HepG2 (cell line): Measurements from ENCODE around the gene GPS1. TPM values are rescaled to one million over a fixed set of nuclear protein-coding genes. Genes with fewer than 3 reads are reported as not detected.

ENCODE experiments used
- ARNT2 ChIP-seq: sonication (generic); formaldehyde crosslinking; IDR thresholded peaks from 2 replicates; pipeline ENCODE4 v1.8.0; 2022; ENCODE audit warnings: mild to moderate bottlenecking, low read depth, missing genetic modification reagents, moderate library complexity
- ATM ChIP-seq: fragments of 450-650 bp; IDR thresholded peaks from 2 replicates; pipeline ENCODE4 v1.7.1; 2017; ENCODE audit warnings: mild to moderate bottlenecking, borderline replicate concordance
- CENPX ChIP-seq: sonication (generic); formaldehyde crosslinking; IDR thresholded peaks from 2 replicates; pipeline ENCODE4 v1.9.0; 2021; ENCODE audit warnings: mild to moderate bottlenecking, missing genetic modification reagents, moderate library complexity
- CHD2 ChIP-seq: IDR thresholded peaks from 2 replicates; pipeline ENCODE4 v1.6.1; 2011; ENCODE audit warnings: low read depth, low read length, improper control_type of control experiment
- FLYWCH1 ChIP-seq: sonication (generic); formaldehyde crosslinking; IDR thresholded peaks from 2 replicates; pipeline ENCODE4 v1.8.1; 2023; ENCODE audit warnings: mild to moderate bottlenecking, missing genetic modification reagents
- KLF16 ChIP-seq, 2 experiments: sonication (generic) in 1 of 2; formaldehyde crosslinking in 1 of 2; IDR thresholded peaks; 2 replicates each; pipeline versions ENCODE4 v1.6.1 to v1.8.0; 2016 to 2023; ENCODE audit warnings: missing genetic modification reagents in 2 of 2, missing compliant biosample characterization in 1 of 2
- LBX2 ChIP-seq: sonication (generic); formaldehyde crosslinking; IDR thresholded peaks from 2 replicates; pipeline ENCODE4 v1.5.0; 2020; ENCODE audit warnings: missing genetic modification reagents, mild to moderate bottlenecking, borderline replicate concordance
- MLXIP ChIP-seq: sonication (generic); formaldehyde crosslinking; IDR thresholded peaks from 2 replicates; pipeline ENCODE4 v1.9.0; 2021; ENCODE audit warnings: missing genetic modification reagents, borderline replicate concordance
- PBX3 ChIP-seq: sonication (generic); formaldehyde crosslinking; IDR thresholded peaks from 2 replicates; pipeline ENCODE4 v1.8.1; 2023; ENCODE audit warnings: missing genetic modification reagents, inconsistent platforms, borderline replicate concordance
- PRMT3 ChIP-seq: sonication (generic); formaldehyde crosslinking; IDR thresholded peaks from 2 replicates; pipeline ENCODE4 v1.8.1; 2022; ENCODE audit warnings: low read depth, mild to moderate bottlenecking, moderate library complexity, missing genetic modification reagents, borderline replicate concordance
- SATB2 ChIP-seq: sonication (generic); formaldehyde crosslinking; IDR thresholded peaks from 2 replicates; pipeline ENCODE4 v1.5.0; 2020; ENCODE audit warnings: missing genetic modification reagents
- SPEN ChIP-seq: sonication (generic); formaldehyde crosslinking; IDR thresholded peaks from 2 replicates; pipeline ENCODE4 v1.5.1; 2020; ENCODE audit warnings: low read depth, mild to moderate bottlenecking, missing genetic modification reagents
- ZNF142 ChIP-seq: sonication (generic); formaldehyde crosslinking; IDR thresholded peaks from 2 replicates; pipeline ENCODE4 v1.4.0; 2020; ENCODE audit warnings: missing genetic modification reagents
- ZNF331 ChIP-seq: sonication (generic); formaldehyde crosslinking; IDR thresholded peaks from 2 replicates; pipeline ENCODE4 v1.4.0; 2020; ENCODE audit warnings: missing genetic modification reagents
- ZNF546 ChIP-seq: sonication (generic); formaldehyde crosslinking; conservative IDR thresholded peaks from 2 replicates; pipeline ENCODE4 v1.8.1; 2023; ENCODE audit warnings: mild to moderate bottlenecking, missing genetic modification reagents
- ZNF740 ChIP-seq: sonication (generic); formaldehyde crosslinking; IDR thresholded peaks from 2 replicates; pipeline ENCODE4 v1.4.0; 2020; ENCODE audit warnings: missing genetic modification reagents
- ZNF761 ChIP-seq: sonication (generic); formaldehyde crosslinking; conservative IDR thresholded peaks from 2 replicates; pipeline ENCODE4 v1.4.0; 2020; ENCODE audit warnings: mild to moderate bottlenecking, missing genetic modification reagents
- polyA plus RNA-seq, 8 experiments: library from polyadenylated mRNA; depleted of rRNA in 3 of 8; stranded (reverse) in 7 of 8; unstranded in 1 of 8; fragments of >200 nt; fragmentation: Illumina TruSeq in 4 of 8; extraction: Trizol in 4 of 8; gene quantifications; 2 replicates each; pipeline versions ENCODE4 v1.2.1 to v1.2.3, GENCODE V29; 2011 to 2016; ENCODE audit warnings: low read depth in 4 of 8, missing spikeins in 1 of 8, mixed read lengths in 1 of 8; ENCODE audit not compliant: insufficient read depth in 1 of 8
- total RNA-seq, 5 experiments: library from RNA; depleted of rRNA; stranded (reverse); fragments of >200 nt; fragmentation: Illumina TruSeq; extraction: Trizol; gene quantifications; 2 replicates each; pipeline ENCODE4 v1.2.3, GENCODE V29; 2016; ENCODE audit warnings: low read depth in 1 of 5

Gene GPS1
- total and polyA plus RNA-seq, 2 of the 13 experiments (the other 11 are each of a cell fraction or from before 2014, with no cell fraction given): 124 to 128 TPM

- TF ChIP-seq ZNF331 (CRISPR knock-in tag): peak; percentile 36
- peak; percentile 64 for TF ChIP-seq SPEN (CRISPR knock-in tag)
- TF ChIP-seq ZNF142 (CRISPR knock-in tag): peak; percentile 84
- peak; percentile 53; the same call in 1 of the 2 replicates for TF ChIP-seq ZNF740 (CRISPR knock-in tag)
- TF ChIP-seq CHD2: 0 out of 2 replicates have a peak, but pooled peaks have one; percentile 34
- TF ChIP-seq FLYWCH1 (CRISPR knock-in tag): 0 out of 2 replicates have a peak, but pooled peaks have one; percentile 84
- peak; percentile 93 for TF ChIP-seq ARNT2 (CRISPR knock-in tag)
- no peak for TF ChIP-seq CENPX (CRISPR knock-in tag)
- peak; percentile 23 to 66; a peak in 1 of 4 replicates for TF ChIP-seq KLF16 (CRISPR knock-in tag; IDR thresholded peaks at IDR 0.05)
- 0 out of 2 replicates have a peak, but pooled peaks have one; percentile 52 for TF ChIP-seq MLXIP (CRISPR knock-in tag)
- peak; percentile 87; the same call in 1 of the 2 replicates for TF ChIP-seq PBX3
- TF ChIP-seq ZNF761 (CRISPR knock-in tag): peak; percentile 89
- peak; percentile 75; the same call in 1 of the 2 replicates for TF ChIP-seq ZNF546
- no peak; the same call in 1 of the 2 replicates for TF ChIP-seq PRMT3 (CRISPR knock-in tag)
- TF ChIP-seq LBX2 (CRISPR knock-in tag): no peak; the same call in 1 of the 2 replicates
- no peak for TF ChIP-seq ATM
- TF ChIP-seq SATB2 (CRISPR knock-in tag): 0 out of 2 replicates have a peak, but pooled peaks have one; percentile 15
These were observed 46.7 kb downstream of the GPS1 start, which contains the start of gene FASN (continued) for GRCh38 chr17:82098169-82098938.
